CD4-positive, alpha-beta T cell (primary cell): Measurements from ENCODE around the gene TMEM132D. TPM values are rescaled to one million over a fixed set of nuclear protein-coding genes. Genes with fewer than 3 reads are reported as not detected.

Experiments
- ATAC-seq: fragments of 200-7000 bp; cut with Tn5 transposase; one replicate; pipeline ENCODE4 v1.10.0; 2022; ENCODE audit warnings: mild to moderate bottlenecking; ENCODE audit not compliant: poor library complexity
- CTCF ChIA-PET: fragments of 350-600 bp; sonication (Branson Sonifier 250); formaldehyde crosslinking; loops from one replicate; lab custom pipeline; 2021; ENCODE audit warnings: antibody characterized with exemption, inconsistent platforms; lab: Charles Lee
- POLR2A ChIA-PET: fragments of 350-600 bp; sonication (Branson Sonifier 250); formaldehyde crosslinking; loops from one replicate; lab custom pipeline; 2021; ENCODE audit warnings: antibody characterized with exemption, inconsistent platforms; lab: Charles Lee
- DNase-seq, 14 experiments: peaks; one replicate each; pipeline ENCODE4 v3.0.0-alpha.2; 2013 to 2020; ENCODE audit warnings: mixed read lengths in 2 of 14
- H3K27ac ChIP-seq, 2 donors: one replicate each; pipeline versions ENCODE4 v1.5.1 to v1.7.0; 2013; ENCODE audit warnings: low read length in 2 of 2, low read depth in 1 of 2, mild to moderate bottlenecking in 1 of 2
- H3K27me3 ChIP-seq, 2 experiments: 1 replicate in 1 of 2; 2 replicates in 1 of 2; pipeline versions ENCODE4 v1.6.1 to v1.7.0; 2013; ENCODE audit warnings: low read length in 2 of 2, control low read depth in 1 of 2, mild to moderate bottlenecking in 1 of 2, moderate library complexity in 1 of 2; ENCODE audit not compliant: insufficient read depth in 2 of 2, control insufficient read depth in 1 of 2
- H3K36me3 ChIP-seq: one replicate; pipeline ENCODE4 v1.6.1; 2013; ENCODE audit warnings: low read length, control low read depth; ENCODE audit not compliant: insufficient read depth
- H3K4me1 ChIP-seq: one replicate; pipeline ENCODE4 v1.6.1; 2013; ENCODE audit warnings: low read length, control low read depth; ENCODE audit not compliant: insufficient read depth
- H3K4me3 ChIP-seq: one replicate; pipeline ENCODE4 v1.5.1; 2013; ENCODE audit warnings: mild to moderate bottlenecking, low read length, moderate library complexity
- H3K9me3 ChIP-seq, 2 experiments: 1 replicate in 1 of 2; 2 replicates in 1 of 2; pipeline versions ENCODE4 v1.6.1 to v1.7.0; 2013; ENCODE audit warnings: low read length in 2 of 2, mild to moderate bottlenecking in 2 of 2, control low read depth in 1 of 2, moderate library complexity in 1 of 2; ENCODE audit not compliant: control insufficient read depth in 1 of 2, insufficient read depth in 1 of 2
- H3K27ac Mint-ChIP-seq: one replicate; pipeline ENCODE4 v1.8.0; 2020; ENCODE audit warnings: mixed read lengths
- H3K27me3 Mint-ChIP-seq: one replicate; pipeline ENCODE4 v1.8.0; 2021; ENCODE audit warnings: mixed read lengths
- H3K36me3 Mint-ChIP-seq: one replicate; pipeline ENCODE4 v1.8.0; 2021; ENCODE audit warnings: low read depth, mixed read lengths
- H3K4me1 Mint-ChIP-seq: one replicate; pipeline ENCODE4 v1.8.0; 2021; ENCODE audit warnings: low read depth, mixed read lengths
- H3K4me3 Mint-ChIP-seq: one replicate; pipeline ENCODE4 v1.8.0; 2020; ENCODE audit warnings: mild to moderate bottlenecking, mixed read lengths
- H3K9me3 Mint-ChIP-seq: one replicate; pipeline ENCODE4 v1.8.0; 2020; ENCODE audit warnings: mixed read lengths
- intact Hi-C, 2 experiments: fragments of 100-400 bp; cut with DNase I in 1 of 2; cut with micrococcal nuclease in 1 of 2; formaldehyde crosslinking; loops; one replicate each; pipeline versions ENCODE4 v1.15.1 to v1.9.0; 2023 to 2025; cut with DNase I, micrococcal nuclease
- total RNA-seq, 174 experiments: library from RNA in 2 of 174; stranded (reverse) in 2 of 174; gene quantifications; one replicate each; pipeline ENCODE4 v1.2.3 and lab custom pipeline; 2021 to 2026
- TF ChIP-seq, protein P1 (sequence below): fragments of 200-600 bp; IDR thresholded peaks from one replicate; pipeline ENCODE4 v1.8.0; 2022; ENCODE audit warnings: antibody characterized with exemption, mild to moderate bottlenecking

The TMEM132D gene
- total RNA-seq, 2 experiments from 2014 or later: not detected

DNA sequence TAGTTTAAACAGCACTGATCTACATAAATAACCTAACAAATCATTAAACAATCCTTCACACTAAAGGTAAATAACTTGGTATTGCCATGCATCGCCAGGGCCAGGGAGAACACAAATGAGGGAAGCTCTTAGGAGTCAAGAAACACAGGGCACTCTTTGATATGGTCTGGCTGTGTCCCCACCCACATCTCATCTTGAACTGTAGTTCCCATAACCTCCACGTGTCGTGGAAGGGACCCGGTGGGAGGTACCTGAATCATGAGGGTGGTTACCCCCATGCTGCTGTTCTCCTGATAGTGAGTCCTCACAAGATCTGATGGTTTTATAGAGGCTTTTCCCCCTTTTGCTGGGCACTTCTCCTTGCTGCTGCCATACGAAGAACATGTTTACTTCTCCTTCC, 17.3 kb downstream of the TMEM132D start:
- Histone ChIP-seq H3K9me3 (peaks cover 0 to 3% of the 10 kb centered on the region in 2 experiments), H3K4me1 (no peaks in the 10 kb centered on the region), H3K4me3 (no peak overlapping the region), H3K27ac (no peak overlapping the region), H3K36me3 (no peaks in the 10 kb centered on the region), H3K27me3 (no peaks in the 10 kb centered on the region)
- Mint-ChIP-seq H3K27ac (no peak overlapping the region), H3K4me1 (no peaks in the 10 kb centered on the region), H3K27me3 (peaks cover 7% of the 10 kb centered on the region), H3K9me3 (peaks cover 6% of the 10 kb centered on the region), H3K4me3 (no peak overlapping the region), H3K36me3 (no peaks in the 10 kb centered on the region)
- DNase-seq (no peak), ATAC-seq (no peak)
- ChIA-PET CTCF (no interaction called here), POLR2A (no interaction called here)
- TF ChIP-seq, protein P1, sequence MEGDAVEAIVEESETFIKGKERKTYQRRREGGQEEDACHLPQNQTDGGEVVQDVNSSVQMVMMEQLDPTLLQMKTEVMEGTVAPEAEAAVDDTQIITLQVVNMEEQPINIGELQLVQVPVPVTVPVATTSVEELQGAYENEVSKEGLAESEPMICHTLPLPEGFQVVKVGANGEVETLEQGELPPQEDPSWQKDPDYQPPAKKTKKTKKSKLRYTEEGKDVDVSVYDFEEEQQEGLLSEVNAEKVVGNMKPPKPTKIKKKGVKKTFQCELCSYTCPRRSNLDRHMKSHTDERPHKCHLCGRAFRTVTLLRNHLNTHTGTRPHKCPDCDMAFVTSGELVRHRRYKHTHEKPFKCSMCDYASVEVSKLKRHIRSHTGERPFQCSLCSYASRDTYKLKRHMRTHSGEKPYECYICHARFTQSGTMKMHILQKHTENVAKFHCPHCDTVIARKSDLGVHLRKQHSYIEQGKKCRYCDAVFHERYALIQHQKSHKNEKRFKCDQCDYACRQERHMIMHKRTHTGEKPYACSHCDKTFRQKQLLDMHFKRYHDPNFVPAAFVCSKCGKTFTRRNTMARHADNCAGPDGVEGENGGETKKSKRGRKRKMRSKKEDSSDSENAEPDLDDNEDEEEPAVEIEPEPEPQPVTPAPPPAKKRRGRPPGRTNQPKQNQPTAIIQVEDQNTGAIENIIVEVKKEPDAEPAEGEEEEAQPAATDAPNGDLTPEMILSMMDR: no peak
- intact Hi-C loops: no loop called here

DNA sequence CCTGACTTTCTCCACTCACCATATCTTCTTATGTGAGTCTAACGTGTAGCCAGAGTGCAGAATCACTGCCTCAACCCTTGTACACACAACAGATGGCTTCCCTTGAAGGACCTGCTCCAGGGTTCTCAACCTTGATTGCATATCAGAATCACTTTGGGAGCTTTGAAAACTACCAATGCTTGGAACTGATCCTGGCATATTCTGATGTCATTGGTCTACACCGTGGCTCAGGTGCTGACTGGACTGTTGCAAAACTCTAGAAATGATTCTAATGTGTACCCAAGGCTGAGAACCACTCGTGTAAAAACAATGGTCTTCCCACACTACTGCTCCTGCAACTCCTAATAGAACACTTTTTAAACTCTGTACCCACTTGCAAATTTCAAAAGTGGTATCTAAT, 18.5 kb downstream of the TMEM132D start:
- intact Hi-C loops: no loop called here
- Mint-ChIP-seq H3K4me1 (no peaks in the 10 kb centered on the region), H3K27me3 (peaks cover 7% of the 10 kb centered on the region), H3K9me3 (peaks cover 6% of the 10 kb centered on the region), H3K4me3 (no peak overlapping the region), H3K36me3 (no peaks in the 10 kb centered on the region), H3K27ac (no peak overlapping the region)
- ATAC-seq (no peak), DNase-seq (no peak)
- Histone ChIP-seq H3K27ac (no peak overlapping the region), H3K4me3 (no peak overlapping the region), H3K36me3 (no peaks in the 10 kb centered on the region), H3K27me3 (no peaks in the 10 kb centered on the region), H3K4me1 (no peaks in the 10 kb centered on the region), H3K9me3 (peaks cover 0 to 3% of the 10 kb centered on the region in 2 experiments)
- CTCF ChIA-PET: no interaction called here
- POLR2A ChIA-PET: no interaction called here
- TF ChIP-seq, protein P1: no peak

- Mint-ChIP-seq H3K9me3 (peaks cover 11% of the 10 kb centered on the region), H3K4me3 (no peak overlapping the region), H3K27ac (no peak overlapping the region), H3K36me3 (no peaks in the 10 kb centered on the region), H3K27me3 (peaks cover 4% of the 10 kb centered on the region), H3K4me1 (no peaks in the 10 kb centered on the region)
- no peaks in the 10 kb centered on the region for H3K27me3 ChIP-seq
- TF ChIP-seq, protein P1: no peak
- intact Hi-C loops: no loop called here
- no peaks in the 10 kb centered on the region for H3K36me3 ChIP-seq
- no peak overlapping the region for H3K27ac ChIP-seq
- CTCF ChIA-PET: no interaction called here
- no peak overlapping the region for H3K4me3 ChIP-seq
- POLR2A ChIA-PET: no interaction called here
- H3K4me1 ChIP-seq: no peaks in the 10 kb centered on the region
- ATAC-seq (no peak), DNase-seq (no peak)
- H3K9me3 ChIP-seq: peaks cover 0 to 11% of the 10 kb centered on the region in 2 experiments
These were observed 26.4 kb downstream of the TMEM132D start for GRCh38 chr12:129877411-129877810.
